Naive B cell (primary cell): ENCODE data around the gene PAPOLG. TPM values are rescaled to one million over a fixed set of nuclear protein-coding genes. Genes with fewer than 3 reads are reported as not detected.
"Not testable (repeated sequence)": the region's sequence is repeated elsewhere in the genome, so short reads cannot be mapped to it uniquely, and the experiment has no call there.

ENCODE experiments used
- ATAC-seq, 2 donors: fragments of 150-1000 bp; cut with Tn5 transposase; 2 replicates each; pipeline ENCODE4 v1.10.0; 2021; ENCODE audit warnings: low read depth in 2 of 2, mild to moderate bottlenecking in 2 of 2, moderate library complexity in 2 of 2
- DNase-seq: peaks from one replicate; pipeline ENCODE4 v3.0.0; 2022
- H3K27ac Mint-ChIP-seq, 6 donors: one replicate each; pipeline ENCODE4 v1.8.0; 2020 to 2022; ENCODE audit warnings: mild to moderate bottlenecking in 6 of 6, mixed read lengths in 6 of 6, moderate library complexity in 5 of 6, inconsistent platforms in 2 of 6
- H3K27me3 Mint-ChIP-seq, 3 donors: one replicate each; pipeline ENCODE4 v1.8.0; 2021 to 2022; ENCODE audit warnings: mixed read lengths in 3 of 3, mild to moderate bottlenecking in 1 of 3
- H3K36me3 Mint-ChIP-seq, 2 donors: one replicate each; pipeline ENCODE4 v1.8.0; 2020 to 2022; ENCODE audit warnings: mixed read lengths in 2 of 2, inconsistent platforms in 1 of 2, mild to moderate bottlenecking in 1 of 2
- H3K4me1 Mint-ChIP-seq, 3 donors: one replicate each; pipeline ENCODE4 v1.8.0; 2020 to 2022; ENCODE audit warnings: mixed read lengths in 3 of 3, inconsistent platforms in 1 of 3, mild to moderate bottlenecking in 1 of 3, moderate library complexity in 1 of 3
- H3K4me3 Mint-ChIP-seq, 8 donors: one replicate each; pipeline ENCODE4 v1.8.0; 2020 to 2022; ENCODE audit warnings: mild to moderate bottlenecking in 8 of 8, mixed read lengths in 8 of 8, moderate library complexity in 8 of 8, inconsistent platforms in 2 of 8
- H3K9me3 Mint-ChIP-seq, 7 donors: one replicate each; pipeline ENCODE4 v1.8.0; 2020 to 2022; ENCODE audit warnings: mixed read lengths in 7 of 7, mild to moderate bottlenecking in 5 of 7, inconsistent platforms in 2 of 7, moderate library complexity in 1 of 7
- polyA plus RNA-seq, 6 donors: library from polyadenylated mRNA; unstranded; fragments of 300-500 nt; fragmentation: Illumina TruSeq; gene quantifications; one replicate each; pipeline ENCODE4 v1.2.3, GENCODE V29; 2021; ENCODE audit warnings: low read depth in 6 of 6

Gene PAPOLG
- polyA plus RNA-seq, 6 donors from 2014 or later, result 8.1 to 20.5 (median 18.4) TPM

DNA sequence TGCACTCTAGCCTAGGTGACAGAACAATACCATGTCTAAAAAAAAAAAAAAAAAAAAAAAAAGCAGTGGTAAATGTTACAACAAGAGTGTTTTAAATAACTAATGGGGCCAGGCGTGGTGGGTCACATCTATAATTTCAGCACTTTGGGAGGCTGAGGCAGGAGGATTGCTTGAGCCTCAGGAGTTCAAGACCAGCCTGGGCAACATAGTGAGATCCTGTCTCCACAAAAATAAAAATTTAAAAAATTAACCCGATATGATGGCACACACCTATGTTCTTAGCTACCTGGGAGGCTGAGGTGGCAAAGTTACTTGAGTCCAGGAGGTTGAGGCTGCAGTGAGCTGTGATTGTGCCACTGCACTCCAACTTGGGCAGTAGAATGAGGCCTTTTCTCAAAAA lies 37.1 kb downstream of the PAPOLG start:
- Mint-ChIP-seq H3K9me3 (no peaks in the 10 kb centered on the region), H3K27ac (no peak overlapping the region), H3K27me3 (no peaks in the 10 kb centered on the region), H3K36me3 (no peaks in the 10 kb centered on the region), H3K4me3 (peak overlapping the region in 2 of 8 donors; percentile 6 to 29), H3K4me1 (peaks cover 18 to 24% (median 21%) of the 10 kb centered on the region in 3 donors)
- ATAC-seq, result no peak
- DNase-seq, result no peak

DNA sequence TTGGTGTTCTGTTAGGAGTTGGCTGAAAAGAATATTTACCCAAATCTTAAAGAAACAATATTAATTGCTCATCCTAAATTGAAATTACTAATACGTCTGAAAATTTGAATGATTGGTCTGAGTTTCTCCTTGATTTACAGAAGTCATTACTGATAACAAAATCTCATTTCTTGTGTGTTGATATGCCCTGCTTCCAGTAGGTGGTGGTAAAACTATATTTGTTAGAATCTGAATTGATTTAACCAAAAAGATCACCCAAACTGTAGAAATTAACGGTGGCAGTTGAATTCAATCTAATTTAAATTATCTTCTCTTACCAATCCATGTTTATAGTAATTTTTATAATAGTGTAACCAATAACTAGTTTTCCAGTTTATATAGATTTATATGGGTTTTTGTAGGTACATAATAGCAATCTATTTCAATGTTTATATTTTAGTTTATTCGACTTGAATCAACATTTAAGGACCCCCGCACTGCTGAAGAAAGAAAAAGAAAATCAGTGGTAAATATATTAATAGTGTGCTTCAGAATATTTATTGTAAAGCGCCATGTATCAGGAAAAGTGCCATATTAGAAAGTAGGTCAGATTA lies 38.3 kb downstream of the PAPOLG start:
- DNase-seq (peak; percentile 46), ATAC-seq (peak in 1 of 2 donors; percentile 36)
- no peaks in the 10 kb centered on the region for H3K27me3 Mint-ChIP-seq
- H3K27ac Mint-ChIP-seq, result peak overlapping the region in 3 of 6 donors; percentile 40 to 87 (median 65)
- H3K9me3 Mint-ChIP-seq, result no peaks in the 10 kb centered on the region
- H3K36me3 Mint-ChIP-seq, result no peaks in the 10 kb centered on the region
- H3K4me1 Mint-ChIP-seq, result peaks cover 18 to 24% (median 21%) of the 10 kb centered on the region in 3 donors
- no peak overlapping the region for H3K4me3 Mint-ChIP-seq

DNA sequence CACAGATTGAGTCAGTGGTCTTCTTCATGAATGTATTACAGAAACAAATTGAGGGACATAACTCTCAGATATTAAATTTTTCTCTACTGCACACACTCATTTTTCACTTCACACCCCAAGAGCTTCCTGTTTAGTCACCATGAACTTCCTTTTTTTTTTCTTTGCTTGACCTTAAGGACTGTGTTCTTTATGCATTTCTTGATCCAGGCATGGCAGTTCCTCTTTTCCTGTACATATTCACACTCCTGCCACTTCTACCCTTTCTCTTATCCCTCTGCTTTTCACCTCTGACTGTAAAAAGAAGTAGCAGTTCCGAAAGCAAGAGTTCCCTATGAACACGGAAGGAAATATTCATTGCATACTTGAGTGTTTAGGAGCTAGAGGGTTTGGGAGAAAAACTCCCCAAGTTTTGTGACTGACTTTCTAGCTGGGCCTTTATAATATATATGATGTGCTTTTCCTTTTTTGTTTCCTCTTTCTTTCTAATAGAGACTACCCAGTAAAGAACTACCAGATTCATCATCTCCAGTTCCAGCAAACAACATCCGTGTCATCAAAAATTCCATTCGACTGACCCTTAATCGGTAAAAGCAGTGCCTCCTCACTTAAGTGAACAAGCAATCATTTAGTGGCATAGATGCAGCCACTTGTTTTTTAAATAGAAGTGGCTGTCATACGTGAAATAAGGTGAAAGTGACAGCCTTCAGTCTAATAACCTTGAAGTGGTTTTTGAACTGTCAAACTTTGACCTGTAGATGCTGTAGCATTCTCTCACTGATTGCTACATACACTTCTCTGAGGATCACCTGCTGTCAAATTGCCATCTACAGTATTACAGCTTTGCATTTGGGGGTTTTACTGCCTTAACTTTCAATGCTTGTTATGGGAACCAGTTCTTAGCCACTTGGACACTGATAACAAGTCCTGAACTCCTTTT lies 40.8 kb downstream of the PAPOLG start:
- peak; percentile 92 to 93 for ATAC-seq
- Mint-ChIP-seq H3K4me1 (peaks cover 18 to 24% (median 21%) of the 10 kb centered on the region in 3 donors), H3K27ac (peak overlapping the region; percentile 28 to 85 (median 71)), H3K36me3 (no peaks in the 10 kb centered on the region), H3K4me3 (peak overlapping the region in 7 of 8 donors; percentile 49 to 80 (median 69)), H3K9me3 (no peaks in the 10 kb centered on the region), H3K27me3 (no peaks in the 10 kb centered on the region)
- DNase-seq, result peak; percentile 60

DNA sequence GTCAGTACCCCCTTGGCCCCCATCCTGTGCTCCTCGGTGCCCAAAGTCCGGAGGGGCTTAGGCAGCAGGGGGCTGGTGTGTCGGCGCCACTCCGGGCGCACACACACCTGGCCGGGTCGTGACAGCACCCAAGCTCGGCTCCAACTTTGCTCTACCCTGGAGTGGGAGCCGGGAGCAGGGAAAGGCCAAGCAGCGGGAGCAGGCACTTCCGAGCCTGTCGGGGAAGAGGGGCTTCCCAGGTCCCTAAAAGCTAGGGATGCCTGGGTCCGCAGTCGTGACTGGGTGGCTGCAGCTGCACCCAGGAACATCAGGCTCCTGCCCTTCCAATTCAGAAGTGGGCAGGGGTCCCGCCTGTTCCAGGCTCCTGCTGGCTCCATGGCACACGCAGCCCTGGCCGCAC lies 48.4 kb downstream of the PAPOLG start:
- Mint-ChIP-seq H3K9me3 (no peaks in the 10 kb centered on the region), H3K36me3 (peaks cover 0 to 4% of the 10 kb centered on the region in 2 donors), H3K27ac (peak overlapping the region in 1 of 6 donors; percentile 76), H3K4me3 (no peak overlapping the region), H3K4me1 (peaks cover 19 to 43% (median 30%) of the 10 kb centered on the region in 3 donors), H3K27me3 (no peaks in the 10 kb centered on the region)
- DNase-seq, result no peak
- no peak for ATAC-seq

DNA sequence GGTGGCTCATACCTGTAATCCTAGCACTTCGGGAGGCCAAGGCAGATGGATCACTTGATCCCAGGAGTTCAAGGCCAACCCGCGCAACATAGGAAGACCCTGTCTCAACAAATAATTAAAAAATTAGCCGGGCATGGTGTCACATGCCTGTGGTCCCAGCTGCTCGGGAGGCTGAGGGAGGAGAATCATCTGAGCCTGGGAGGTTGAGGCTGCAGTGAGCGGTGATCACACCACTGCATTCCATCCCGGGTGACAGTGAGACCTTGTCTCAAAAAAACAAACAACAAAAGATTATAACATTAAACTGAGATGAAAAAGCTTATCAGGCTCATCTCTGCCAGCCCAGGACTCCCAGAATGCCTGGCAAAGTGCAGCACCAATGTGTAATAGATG lies 50.5 kb downstream of the PAPOLG start:
- Mint-ChIP-seq H3K9me3 (no peaks in the 10 kb centered on the region), H3K4me3 (peak overlapping the region in 4 of 8 donors; percentile 16 to 65 (median 38)), H3K4me1 (peaks cover 24 to 50% (median 38%) of the 10 kb centered on the region in 3 donors), H3K36me3 (peaks cover 0 to 4% of the 10 kb centered on the region in 2 donors), H3K27ac (peak overlapping the region in 5 of 6 donors; percentile 38 to 93 (median 54)), H3K27me3 (no peaks in the 10 kb centered on the region)
- DNase-seq (no peak), ATAC-seq (no peak)

DNA sequence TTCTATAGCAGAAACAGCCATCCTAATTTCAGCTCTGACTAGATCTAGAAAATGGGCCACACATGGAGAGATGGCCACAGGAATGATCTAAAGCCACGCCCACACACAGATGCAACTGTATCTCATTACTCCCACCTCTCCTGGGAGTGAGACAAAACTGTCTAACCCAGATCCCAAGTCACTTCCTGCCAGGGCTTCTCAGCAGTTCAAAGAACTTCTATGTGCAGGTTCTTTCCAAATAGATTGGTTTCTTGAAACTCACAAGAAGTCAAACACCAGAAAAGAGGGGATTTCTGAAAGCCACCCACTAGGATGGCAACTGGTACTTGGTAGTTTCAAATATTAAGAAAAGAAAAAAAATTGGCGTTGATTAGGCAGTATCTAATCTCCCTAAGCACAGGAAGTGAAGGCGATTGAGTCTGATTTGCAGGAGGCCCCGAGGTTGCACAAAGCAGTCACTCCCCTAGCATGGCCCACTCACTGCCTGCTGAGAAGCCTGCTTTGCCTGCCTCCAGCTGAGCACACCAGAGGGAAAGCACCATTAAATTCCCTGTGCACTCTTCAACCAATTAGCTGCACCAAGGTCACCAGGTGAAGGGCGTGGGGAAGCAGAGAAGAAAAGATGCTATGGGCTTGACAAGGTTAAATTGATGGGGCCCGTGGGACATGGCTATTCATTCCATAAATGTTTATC lies 51.1 kb downstream of the PAPOLG start:
- peak overlapping the region; percentile 38 to 93 (median 53) for H3K27ac Mint-ChIP-seq
- H3K27me3 Mint-ChIP-seq, result no peaks in the 10 kb centered on the region
- peaks cover 0 to 4% of the 10 kb centered on the region in 2 donors for H3K36me3 Mint-ChIP-seq
- no peaks in the 10 kb centered on the region for H3K9me3 Mint-ChIP-seq
- H3K4me1 Mint-ChIP-seq, result peaks cover 24 to 50% (median 38%) of the 10 kb centered on the region in 3 donors
- peak overlapping the region in 5 of 8 donors; percentile 16 to 62 (median 35) for H3K4me3 Mint-ChIP-seq
- no peak for DNase-seq
- peak; percentile 53 for ATAC-seq

DNA sequence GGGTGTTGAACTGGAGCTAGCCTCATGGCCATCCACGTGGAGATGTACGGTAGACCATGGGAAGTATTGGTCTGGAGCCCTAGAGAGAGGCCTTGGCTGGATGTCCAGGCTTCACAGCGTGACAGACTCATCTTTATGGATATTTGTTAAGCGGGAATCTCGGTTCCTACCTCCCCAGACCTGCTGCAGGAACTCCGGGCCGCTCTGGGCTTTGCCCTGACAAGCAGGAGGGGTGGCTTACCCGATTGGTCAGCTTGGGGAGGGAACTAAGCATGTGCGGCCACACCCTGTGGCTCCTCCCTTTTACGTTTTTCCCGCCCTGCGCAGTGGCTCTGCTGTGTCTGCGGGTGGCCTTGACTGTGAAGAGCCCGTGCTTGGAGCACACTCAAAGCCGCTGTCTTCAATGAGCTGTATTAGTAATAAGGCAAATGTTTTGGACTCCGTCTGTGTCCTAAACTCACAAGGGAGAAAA lies 52.3 kb downstream of the PAPOLG start:
- no peak for ATAC-seq
- Mint-ChIP-seq H3K27me3 (no peaks in the 10 kb centered on the region), H3K4me3 (no peak overlapping the region), H3K27ac (peak overlapping the region in 2 of 6 donors; percentile 64 to 71), H3K36me3 (peaks cover 0 to 4% of the 10 kb centered on the region in 2 donors), H3K9me3 (no peaks in the 10 kb centered on the region), H3K4me1 (peaks cover 24 to 52% (median 38%) of the 10 kb centered on the region in 3 donors)
- no peak for DNase-seq

DNA sequence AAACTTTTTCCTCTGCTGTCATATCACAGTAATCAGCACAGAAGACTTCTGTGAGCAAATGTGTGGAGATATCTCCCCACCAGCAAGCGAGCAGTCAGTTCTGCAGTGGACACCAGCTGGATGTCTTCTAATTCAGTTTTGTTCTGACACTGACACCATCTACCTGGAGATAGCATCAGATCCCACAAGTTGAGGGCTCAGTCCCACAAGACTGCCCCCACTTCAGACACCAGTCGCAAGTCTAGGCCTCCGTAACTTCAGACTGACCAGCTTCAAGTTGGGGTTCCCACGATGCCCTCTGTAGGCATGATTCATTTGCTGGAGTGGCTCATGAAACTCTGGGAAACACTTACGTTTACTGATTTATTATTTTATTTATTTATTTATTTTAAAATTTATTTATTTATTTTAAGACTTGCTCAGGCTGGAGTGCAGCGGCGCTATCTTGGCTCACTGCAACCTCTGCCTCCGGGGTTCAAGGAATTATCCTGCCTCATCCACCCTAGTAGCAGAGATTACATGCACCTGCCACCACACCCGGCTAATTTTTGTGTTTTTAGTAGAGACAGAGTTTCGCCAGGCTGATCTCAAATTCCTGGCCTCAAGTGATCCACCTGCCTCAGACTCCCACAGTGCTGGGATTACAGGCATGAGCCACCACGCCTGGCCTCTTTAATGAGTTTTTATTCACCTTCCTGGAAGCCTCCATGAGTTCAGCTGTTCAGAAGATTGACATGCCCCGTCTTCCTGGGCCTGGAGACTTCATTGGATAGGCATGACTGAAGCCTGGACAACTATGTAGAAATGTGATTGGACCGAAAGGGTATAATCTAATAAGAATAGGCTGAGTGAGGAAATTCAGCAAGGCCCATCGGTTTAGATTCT lies 55.7 kb downstream of the PAPOLG start:
- no peak for ATAC-seq

DNA sequence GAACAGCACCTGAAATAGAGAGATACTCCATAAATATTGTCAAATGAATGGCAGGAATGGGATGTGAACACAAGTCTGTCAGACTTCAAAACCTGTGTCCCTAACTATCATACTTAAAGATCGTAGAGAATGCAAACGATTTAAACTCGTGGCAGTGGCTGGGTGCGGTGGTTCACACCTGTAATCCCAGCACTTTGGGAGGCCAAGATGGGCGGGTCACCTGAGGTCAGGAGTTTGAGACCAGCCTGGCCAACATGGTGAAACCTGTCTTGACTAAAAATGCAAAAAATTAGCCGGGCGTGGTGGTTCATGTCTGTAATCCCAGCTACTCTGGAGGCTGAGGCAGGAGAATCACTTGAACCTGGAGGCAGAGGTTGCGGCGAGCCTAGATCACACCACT lies 61.1 kb downstream of the PAPOLG start:
- not testable (repeated sequence) for H3K9me3 Mint-ChIP-seq, H3K27me3 Mint-ChIP-seq, H3K36me3 Mint-ChIP-seq, H3K4me3 Mint-ChIP-seq, ATAC-seq, DNase-seq
- peak overlapping the region in 2 of 6 donors; percentile 32 to 34 for H3K27ac Mint-ChIP-seq
- peaks cover 42 to 61% (median 53%) of the 10 kb centered on the region in 3 donors for H3K4me1 Mint-ChIP-seq

More for the DNA sequence above, 55.7 kb downstream of the PAPOLG start:
- H3K4me3 Mint-ChIP-seq, result no peak overlapping the region
- no peak for DNase-seq
- no peaks in the 10 kb centered on the region for H3K36me3 Mint-ChIP-seq
- H3K9me3 Mint-ChIP-seq, result no peaks in the 10 kb centered on the region
- H3K27me3 Mint-ChIP-seq, result no peaks in the 10 kb centered on the region
- peak overlapping the region in 1 of 6 donors; percentile 12 for H3K27ac Mint-ChIP-seq
- H3K4me1 Mint-ChIP-seq, result peaks cover 23 to 44% (median 32%) of the 10 kb centered on the region in 3 donors

DNA sequence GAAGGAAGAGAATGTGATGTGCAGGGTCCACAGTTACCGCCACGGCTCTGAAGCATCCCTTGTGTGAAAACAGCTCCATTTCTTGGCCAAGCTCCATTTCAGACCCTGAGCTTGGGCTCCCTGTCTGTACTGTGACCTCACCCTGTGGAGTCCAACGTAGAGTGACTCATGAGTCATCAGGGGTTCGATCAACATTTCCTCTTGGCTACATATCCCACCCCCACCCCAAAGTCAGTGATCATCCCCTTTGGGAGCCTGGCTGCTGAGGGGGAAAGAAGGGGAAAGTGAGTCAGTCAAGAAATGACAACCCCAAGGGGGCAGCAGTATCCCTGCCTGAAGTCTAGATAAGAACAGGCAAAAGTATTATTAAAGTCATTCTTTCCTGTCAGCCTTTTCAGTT lies 62.2 kb downstream of the PAPOLG start:
- ATAC-seq, result peak; percentile 34 to 61
- DNase-seq, result no peak
- no peaks in the 10 kb centered on the region for H3K27me3 Mint-ChIP-seq
- H3K27ac Mint-ChIP-seq, result peak overlapping the region in 2 of 6 donors; percentile 44 to 65
- peaks cover 42 to 65% (median 53%) of the 10 kb centered on the region in 3 donors for H3K4me1 Mint-ChIP-seq
- H3K4me3 Mint-ChIP-seq, result peak overlapping the region in 3 of 8 donors; percentile 10 to 64 (median 15)
- H3K9me3 Mint-ChIP-seq, result no peaks in the 10 kb centered on the region
- H3K36me3 Mint-ChIP-seq, result no peaks in the 10 kb centered on the region

DNA sequence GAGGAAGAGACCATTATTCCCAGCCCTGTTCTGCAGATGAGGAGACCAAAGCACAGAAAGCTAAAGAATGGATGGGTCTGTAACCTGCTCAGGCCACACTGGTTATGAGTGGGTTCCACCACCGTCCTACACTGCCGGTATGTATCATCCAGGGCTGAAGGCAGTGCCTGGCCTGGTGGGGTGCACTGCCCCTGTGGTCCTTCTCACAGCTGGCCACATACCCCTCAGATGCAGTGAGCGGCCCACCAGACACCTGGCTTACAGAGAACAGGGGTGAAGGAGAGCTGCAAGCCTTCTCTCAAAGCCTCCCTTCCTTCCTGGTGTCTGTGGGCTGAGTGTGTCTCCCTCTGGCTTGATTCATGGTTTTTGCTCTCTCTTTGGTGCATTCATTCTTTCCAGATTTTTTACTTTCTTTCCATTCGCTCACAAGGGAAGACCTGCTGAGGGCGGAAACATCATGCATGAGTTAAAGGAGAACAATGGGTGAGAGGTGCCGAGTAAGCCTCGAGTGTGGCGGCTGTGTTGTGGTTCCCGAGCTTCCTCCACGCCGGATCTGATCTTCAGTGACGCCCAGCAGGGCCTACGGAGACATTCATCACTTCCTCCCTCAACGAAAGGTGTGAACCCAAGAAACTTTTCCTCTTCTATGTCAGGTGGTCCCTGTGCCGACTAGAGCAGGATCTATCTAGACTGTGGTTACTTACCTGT lies 63.2 kb downstream of the PAPOLG start:
- Mint-ChIP-seq H3K27me3 (no peaks in the 10 kb centered on the region), H3K36me3 (no peaks in the 10 kb centered on the region), H3K9me3 (no peaks in the 10 kb centered on the region), H3K4me3 (peak overlapping the region in 4 of 8 donors; percentile 4 to 45 (median 42)), H3K27ac (peak overlapping the region in 5 of 6 donors; percentile 5 to 87 (median 60)), H3K4me1 (peaks cover 42 to 69% (median 53%) of the 10 kb centered on the region in 3 donors)
- no peak for DNase-seq
- ATAC-seq, result peak; percentile 23 to 47

DNA sequence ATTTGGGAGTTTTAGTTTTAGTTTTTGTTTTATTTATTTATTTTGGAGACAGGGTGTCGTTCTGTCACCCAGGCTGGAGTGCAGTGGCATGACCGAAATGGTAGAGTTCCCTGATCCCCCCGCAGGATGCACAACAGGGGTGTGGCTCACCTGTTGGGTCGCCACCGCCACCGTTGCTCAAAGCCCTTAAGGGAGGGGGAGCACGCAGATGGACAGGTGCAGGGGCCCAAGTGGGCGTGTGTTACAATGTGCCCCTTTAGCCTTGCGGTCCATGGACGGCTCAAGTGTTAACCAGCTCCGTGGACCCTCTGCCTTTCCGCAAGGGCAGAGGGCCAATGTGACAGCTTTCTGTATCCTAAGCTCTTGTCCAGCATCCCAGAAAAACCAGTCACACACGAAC lies 63.9 kb downstream of the PAPOLG start:
- Mint-ChIP-seq H3K4me1 (peaks cover 42 to 75% (median 53%) of the 10 kb centered on the region in 3 donors), H3K27me3 (no peaks in the 10 kb centered on the region), H3K27ac (peak overlapping the region in 4 of 6 donors; percentile 45 to 83 (median 68)), H3K9me3 (no peaks in the 10 kb centered on the region), H3K36me3 (no peaks in the 10 kb centered on the region), H3K4me3 (no peak overlapping the region)
- ATAC-seq (no peak), DNase-seq (no peak)
